Measurements from ENCODE around the gene TXNRD2. TPM values are rescaled to one million over a fixed set of nuclear protein-coding genes. Genes with fewer than 3 reads are reported as not detected.

The TXNRD2 gene
- total and polyA plus RNA-seq, 2 experiments from 2014 or later, result 11.2 to 12.4 TPM

GRCh38 chr22:19973551-19974267 is 32.1 kb upstream of the TXNRD2 start:
- Histone ChIP-seq H3K36me3 (ENCODE audit: insufficient read depth) (no peaks in the 10 kb centered on the region), H3K4me2 (no peak overlapping the region), H4K20me1 (replicated peaks; ENCODE audit: insufficient read depth) (no peaks in the 10 kb centered on the region; the same call in 1 of the 2 replicates), H3F3A (replicated peaks; ENCODE audit: low read depth) (0 out of 2 replicates have a peak, but pooled peaks cover 3% of the 10 kb centered on the region), H3K9me2 (ENCODE audit: insufficient read depth) (no peaks in the 10 kb centered on the region), H3K27ac (ENCODE audit: low read depth) (peak overlapping the region; percentile 63; the same call in 1 of the 2 replicates), H3K4me3 (no peak overlapping the region), H2AFZ (no peak overlapping the region), H3K27me3 (ENCODE audit: insufficient read depth) (no peaks in the 10 kb centered on the region), H3K4me1 (ENCODE audit: insufficient read depth) (peaks cover 10% of the 10 kb centered on the region), H3K79me2 (replicated peaks; ENCODE audit: insufficient read depth) (no peaks in the 10 kb centered on the region)
- DNase-seq (ENCODE audit: low spot score) (no peak), ATAC-seq (no peak)
- H3K9me3 Mint-ChIP-seq, result no peaks in the 10 kb centered on the region
- H3K27me3 Mint-ChIP-seq (ENCODE audit: insufficient read depth, low read depth, poor library complexity), result peaks cover 5% of the 10 kb centered on the region
- no peak overlapping the region for H3K4me3 Mint-ChIP-seq
- peaks cover 21% of the 10 kb centered on the region for H3K36me3 Mint-ChIP-seq (ENCODE audit: low read depth)
- no peak overlapping the region for H3K27ac Mint-ChIP-seq
- no peak for TF ChIP-seq ZNF331 (CRISPR knock-in tag; IDR thresholded peaks at IDR 0.05; ENCODE audit: low read depth)
- TF ChIP-seq ZNF114 (CRISPR knock-in tag; IDR thresholded peaks at IDR 0.05), result no peak
- TF ChIP-seq EZH2 (IDR thresholded peaks at IDR 0.05; ENCODE audit: low read depth, unreplicated experiment), result no peak
- no peak for TF ChIP-seq STAT1 (IDR thresholded peaks at IDR 0.05; ENCODE audit: unreplicated experiment)
- TF ChIP-seq POLR2AphosphoS5 (IDR thresholded peaks at IDR 0.05; ENCODE audit: low read depth), result no peak
- no peak for TF ChIP-seq EZH2phosphoT487 (IDR thresholded peaks at IDR 0.05; ENCODE audit: unreplicated experiment)
- TF ChIP-seq JUNB (IDR thresholded peaks at IDR 0.05; ENCODE audit: unreplicated experiment), result no peak
- TF ChIP-seq ETS1 (IDR thresholded peaks at IDR 0.05), result no peak
- no peak for TF ChIP-seq REST (IDR thresholded peaks at IDR 0.05; ENCODE audit: unreplicated experiment)
- no peak for TF ChIP-seq CREB1 (CRISPR knock-in tag; IDR thresholded peaks at IDR 0.05; ENCODE audit: low read depth)
- TF ChIP-seq ZNF462 (CRISPR knock-in tag; IDR thresholded peaks at IDR 0.05), result no peak
- TF ChIP-seq CTCF (conservative IDR thresholded peaks at IDR 0.05; ENCODE audit: low read depth in 2 of 2), result no peak
- no peak for TF ChIP-seq NANOG (IDR thresholded peaks at IDR 0.05; ENCODE audit: borderline replicate concordance)
- H3K4me1 Mint-ChIP-seq, result peaks cover 17% of the 10 kb centered on the region
